Hepatocyte (in vitro differentiated cells): Measurements from ENCODE around the gene NOL11. TPM values are rescaled to one million over a fixed set of nuclear protein-coding genes. Genes with fewer than 3 reads are reported as not detected.
"Not testable (repeated sequence)": the region's sequence is repeated elsewhere in the genome, so short reads cannot be mapped to it uniquely, and the experiment has no call there.

Experiments
- DNase-seq: peaks from one replicate; pipeline ENCODE4 v3.0.0-alpha.2; 2016; ENCODE audit warnings: low spot score
- H2AFZ ChIP-seq: fragments of 200-600 bp; sonication (generic); 2 replicates; pipeline ENCODE4 v1.6.0; 2016; ENCODE audit warnings: antibody characterized with exemption, mild to moderate bottlenecking
- H3K27ac ChIP-seq: fragments of 200-600 bp; sonication (generic); 2 replicates; pipeline ENCODE4 v1.5.1; 2016; ENCODE audit warnings: mild to moderate bottlenecking
- H3K27me3 ChIP-seq: fragments of 200-600 bp; sonication (generic); 2 replicates; pipeline ENCODE4 v1.6.1; 2016
- H3K36me3 ChIP-seq: fragments of 200-600 bp; sonication (generic); replicated peaks from 2 replicates; pipeline ENCODE4 v1.5.1; 2016; ENCODE audit warnings: low read depth; ENCODE audit not compliant: insufficient read depth
- H3K4me1 ChIP-seq: fragments of 200-600 bp; sonication (generic); 2 replicates; pipeline ENCODE4 v1.5.1; 2016; ENCODE audit warnings: mild to moderate bottlenecking, moderate library complexity; ENCODE audit not compliant: insufficient read depth
- H3K4me2 ChIP-seq: fragments of 200-600 bp; sonication (generic); 2 replicates; pipeline ENCODE4 v1.6.0; 2016
- H3K4me3 ChIP-seq: fragments of 200-600 bp; sonication (generic); 2 replicates; pipeline ENCODE4 v1.5.1; 2016; ENCODE audit warnings: mild to moderate bottlenecking
- H3K79me2 ChIP-seq: fragments of 200-600 bp; sonication (generic); 2 replicates; pipeline ENCODE4 v1.6.0; 2017; ENCODE audit warnings: mild to moderate bottlenecking
- H3K9me2 ChIP-seq: fragments of 200-600 bp; sonication (generic); replicated peaks from 2 replicates; pipeline ENCODE4 v1.6.0; 2017; ENCODE audit warnings: mild to moderate bottlenecking; ENCODE audit not compliant: insufficient read depth
- H3K9me3 ChIP-seq: fragments of 200-600 bp; sonication (generic); 2 replicates; pipeline ENCODE4 v1.5.1; 2016; ENCODE audit warnings: low read depth, mild to moderate bottlenecking
- H4K20me1 ChIP-seq: fragments of 200-600 bp; sonication (generic); 2 replicates; pipeline ENCODE4 v1.6.0; 2016; ENCODE audit warnings: mild to moderate bottlenecking; ENCODE audit not compliant: insufficient read depth, poor library complexity, severe bottlenecking
- EZH2 ChIP-seq: fragments of 200-600 bp; sonication (generic); IDR thresholded peaks from 2 replicates; pipeline ENCODE4 v1.6.1; 2016; ENCODE audit warnings: antibody characterized with exemption, mild to moderate bottlenecking, borderline replicate concordance
- EZH2phosphoT487 ChIP-seq: fragments of 200-600 bp; sonication (generic); IDR thresholded peaks from one replicate; pipeline ENCODE4 v1.6.1; 2018; ENCODE audit warnings: antibody characterized with exemption, mild to moderate bottlenecking, low read depth, moderate library complexity; ENCODE audit not compliant: unreplicated experiment, severe bottlenecking
- WGBS: methylation state at CpG from one replicate; pipeline ENCODE4 v1.1.6; 2016; ENCODE audit warnings: low lambda C conversion rate; ENCODE audit errors: missing lambda C conversion rate; 5-methylcytosine and 5-hydroxymethylcytosine counted together
- polyA plus RNA-seq: library from polyadenylated mRNA; unstranded; fragments of >200 nt; fragmentation: Nextera tagmentation; extraction: Ambion mirVana; gene quantifications from 2 replicates; pipeline ENCODE4 v1.2.1, GENCODE V29; 2016
- total RNA-seq: library from RNA; depleted of rRNA; stranded (reverse); fragments of >200 nt; gene quantifications from 2 replicates; pipeline ENCODE4 v1.2.3, GENCODE V29; 2014
- TF ChIP-seq, protein P1 (sequence below): fragments of 200-600 bp; sonication (generic); IDR thresholded peaks from 2 replicates; pipeline ENCODE4 v1.5.1; 2016; ENCODE audit warnings: antibody characterized with exemption, mild to moderate bottlenecking; ENCODE audit not compliant: poor library complexity

Gene NOL11
- total and polyA plus RNA-seq, 2 experiments from 2014 or later: 23.7 to 35.7 TPM

DNA sequence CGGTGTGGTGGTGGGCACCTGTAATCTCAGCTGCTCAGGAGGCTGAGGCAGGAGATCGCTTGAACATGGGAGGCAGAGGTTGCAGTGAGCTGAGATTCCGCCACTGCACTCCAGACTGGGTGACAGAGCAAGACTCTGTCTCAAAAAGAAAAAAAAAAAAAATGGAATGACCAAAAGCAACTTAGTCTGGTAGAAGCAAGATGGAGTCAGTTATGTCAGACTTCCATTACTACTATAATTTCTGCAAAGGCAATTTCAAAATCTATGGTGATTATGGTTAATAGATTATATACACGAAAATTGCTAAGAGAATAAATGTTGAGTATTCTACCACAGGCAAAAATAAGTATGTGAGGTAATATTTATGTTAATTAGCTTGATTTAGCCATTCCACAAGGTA, 32.3 kb downstream of the NOL11 start:
- no peaks in the 10 kb centered on the region for H3K36me3 ChIP-seq
- no peak overlapping the region for H3K27ac ChIP-seq

DNA sequence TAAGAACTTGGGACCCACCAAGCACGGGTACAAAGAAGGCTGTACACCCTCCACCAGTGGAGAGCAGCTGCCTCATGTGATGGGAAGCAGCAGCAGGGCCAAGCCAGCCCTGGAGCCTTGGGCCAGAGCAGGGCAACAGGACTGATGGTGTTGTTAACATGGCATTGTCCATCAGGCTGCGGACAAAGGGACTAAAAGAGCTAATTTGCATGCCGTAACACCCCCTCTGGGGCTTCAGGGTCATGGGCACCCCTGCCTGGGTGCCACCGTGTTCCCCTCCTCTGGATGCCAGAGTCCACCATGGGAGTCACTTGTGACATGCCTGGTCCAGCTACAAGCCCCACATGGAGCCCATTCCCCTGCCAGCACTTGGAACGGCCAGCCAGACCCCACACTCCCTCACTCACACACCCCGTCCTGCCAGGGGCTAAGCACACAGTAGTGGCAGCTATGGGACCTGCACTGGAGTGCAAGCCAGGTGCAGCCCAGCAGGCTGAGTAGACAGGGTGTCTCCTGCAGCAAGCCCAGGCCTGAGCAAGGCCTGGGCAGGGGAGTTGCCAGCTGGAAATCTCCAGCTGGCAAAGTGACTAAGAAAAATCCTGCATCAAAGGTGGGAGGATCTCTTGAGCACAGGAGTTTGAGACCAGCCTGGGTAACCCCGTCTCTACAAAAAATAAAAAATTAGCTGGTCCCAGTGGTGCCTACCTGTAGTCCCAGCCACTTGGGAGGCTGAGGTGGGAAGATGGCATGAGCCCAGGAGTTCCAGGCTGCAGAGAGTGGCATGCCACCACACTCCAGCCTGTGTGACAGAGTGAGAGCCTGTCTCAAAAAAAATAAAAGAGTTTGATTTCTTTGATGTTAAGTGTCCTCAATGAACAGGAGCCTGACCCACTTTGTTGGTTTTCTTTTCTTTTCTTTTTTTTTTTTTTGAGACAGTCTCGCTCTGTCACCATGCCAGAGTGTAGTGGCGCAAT, 33.7 kb downstream of the NOL11 start:
- H3K4me1 ChIP-seq: no peaks in the 10 kb centered on the region
- H3K27me3 ChIP-seq: no peaks in the 10 kb centered on the region
- 83% methylated on average over 9 of the region's 9 CpGs for WGBS
- TF ChIP-seq, protein P1, sequence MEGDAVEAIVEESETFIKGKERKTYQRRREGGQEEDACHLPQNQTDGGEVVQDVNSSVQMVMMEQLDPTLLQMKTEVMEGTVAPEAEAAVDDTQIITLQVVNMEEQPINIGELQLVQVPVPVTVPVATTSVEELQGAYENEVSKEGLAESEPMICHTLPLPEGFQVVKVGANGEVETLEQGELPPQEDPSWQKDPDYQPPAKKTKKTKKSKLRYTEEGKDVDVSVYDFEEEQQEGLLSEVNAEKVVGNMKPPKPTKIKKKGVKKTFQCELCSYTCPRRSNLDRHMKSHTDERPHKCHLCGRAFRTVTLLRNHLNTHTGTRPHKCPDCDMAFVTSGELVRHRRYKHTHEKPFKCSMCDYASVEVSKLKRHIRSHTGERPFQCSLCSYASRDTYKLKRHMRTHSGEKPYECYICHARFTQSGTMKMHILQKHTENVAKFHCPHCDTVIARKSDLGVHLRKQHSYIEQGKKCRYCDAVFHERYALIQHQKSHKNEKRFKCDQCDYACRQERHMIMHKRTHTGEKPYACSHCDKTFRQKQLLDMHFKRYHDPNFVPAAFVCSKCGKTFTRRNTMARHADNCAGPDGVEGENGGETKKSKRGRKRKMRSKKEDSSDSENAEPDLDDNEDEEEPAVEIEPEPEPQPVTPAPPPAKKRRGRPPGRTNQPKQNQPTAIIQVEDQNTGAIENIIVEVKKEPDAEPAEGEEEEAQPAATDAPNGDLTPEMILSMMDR: no peak
- no peak for TF ChIP-seq EZH2phosphoT487
- TF ChIP-seq EZH2: no peak
- no peak overlapping the region for H3K4me2 ChIP-seq
- no peak overlapping the region for H2AFZ ChIP-seq
- H3K9me3 ChIP-seq: no peaks in the 10 kb centered on the region
- H4K20me1 ChIP-seq: no peaks in the 10 kb centered on the region
- no peak overlapping the region for H3K27ac ChIP-seq
- H3K9me2 ChIP-seq: no peaks in the 10 kb centered on the region
- no peak for DNase-seq
- no peaks in the 10 kb centered on the region for H3K36me3 ChIP-seq
- no peaks in the 10 kb centered on the region for H3K79me2 ChIP-seq
- no peak overlapping the region for H3K4me3 ChIP-seq

More for the DNA sequence above, 32.3 kb downstream of the NOL11 start:
- no peak for DNase-seq
- over 99% methylated on average over 4 of the region's 4 CpGs for WGBS
- H3K27me3 ChIP-seq: no peaks in the 10 kb centered on the region
- no peak overlapping the region for H2AFZ ChIP-seq
- no peaks in the 10 kb centered on the region for H3K4me1 ChIP-seq
- H4K20me1 ChIP-seq: no peaks in the 10 kb centered on the region
- no peaks in the 10 kb centered on the region for H3K9me3 ChIP-seq
- H3K79me2 ChIP-seq: no peaks in the 10 kb centered on the region
- no peak overlapping the region for H3K4me2 ChIP-seq
- TF ChIP-seq, protein P1: no peak
- TF ChIP-seq EZH2phosphoT487: no peak
- no peak for TF ChIP-seq EZH2
- no peaks in the 10 kb centered on the region for H3K9me2 ChIP-seq
- H3K4me3 ChIP-seq: no peak overlapping the region

DNA sequence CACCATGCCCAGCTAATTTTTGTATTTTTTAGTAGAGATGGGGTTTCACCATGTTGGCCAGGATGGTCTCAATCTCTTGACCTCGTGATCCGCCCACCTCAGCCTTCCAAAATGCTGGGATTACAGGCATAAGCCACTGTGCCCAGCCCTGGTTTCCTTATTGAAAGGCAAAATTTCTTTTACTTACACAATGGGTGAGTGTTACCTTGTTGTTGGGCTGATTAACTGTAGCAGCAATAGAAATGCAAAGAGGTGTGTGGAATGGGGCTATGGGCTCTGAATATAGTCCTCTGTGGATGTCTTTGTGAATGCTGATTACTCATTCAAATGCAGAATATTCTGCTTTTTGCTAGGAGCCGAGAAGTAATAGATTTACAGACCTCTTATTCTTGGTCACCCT, 34.4 kb downstream of the NOL11 start:
- not testable (repeated sequence) for H3K36me3 ChIP-seq, H3K4me3 ChIP-seq, H3K9me2 ChIP-seq, H3K27ac ChIP-seq, H3K79me2 ChIP-seq, H3K9me3 ChIP-seq, H2AFZ ChIP-seq, DNase-seq, H3K27me3 ChIP-seq, H3K4me2 ChIP-seq, H4K20me1 ChIP-seq, H3K4me1 ChIP-seq
- WGBS: 87% methylated on average over 3 of the region's 3 CpGs

DNA sequence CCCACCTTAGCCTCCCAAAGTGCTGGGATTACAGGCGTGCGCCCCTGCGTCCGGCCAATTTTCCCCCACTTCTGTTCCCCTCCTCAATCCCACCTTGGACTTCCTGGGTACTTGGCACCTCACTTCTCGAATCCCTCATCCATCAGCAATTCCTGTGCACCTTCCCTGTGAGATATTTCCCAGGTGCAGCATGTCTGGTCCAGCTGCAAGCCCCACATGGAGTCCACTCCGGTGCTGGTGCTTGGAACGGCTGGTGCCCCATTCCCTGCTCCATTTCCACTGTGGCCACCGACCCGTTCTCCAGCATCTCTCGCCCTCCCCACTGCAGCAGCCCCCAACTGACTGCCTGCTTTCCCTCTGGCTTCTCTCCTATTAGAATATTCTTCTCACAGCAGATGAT, 35.3 kb downstream of the NOL11 start:
- Histone ChIP-seq H3K79me2 (no peaks in the 10 kb centered on the region), H3K36me3 (no peaks in the 10 kb centered on the region), H3K9me2 (no peaks in the 10 kb centered on the region), H3K9me3 (no peaks in the 10 kb centered on the region), H2AFZ (no peak overlapping the region), H3K4me3 (no peak overlapping the region), H3K27me3 (no peaks in the 10 kb centered on the region), H3K4me1 (no peaks in the 10 kb centered on the region), H4K20me1 (no peaks in the 10 kb centered on the region), H3K4me2 (no peak overlapping the region), H3K27ac (no peak overlapping the region)
- WGBS: over 99% methylated on average over 8 of the region's 10 CpGs
- DNase-seq: no peak
- TF ChIP-seq, protein P1: no peak
- TF ChIP-seq EZH2 (no peak), EZH2phosphoT487 (no peak)
